Measurements from ENCODE around the gene STK39.

Gene STK39

GRCh38 chr2:167987026-167987425, 260.4 kb downstream of the STK39 start:
- DNase-seq: no peak

- DNase-seq: no peak
These were observed 261.2 kb downstream of the STK39 start for GRCh38 chr2:167986223-167986622.

GRCh38 chr2:167981945-167982344, 265.4 kb downstream of the STK39 start:
- DNase-seq: no peak

- DNase-seq: no peak
These were observed 267.0 kb downstream of the STK39 start for GRCh38 chr2:167980439-167980838.

- no peak for DNase-seq
These were observed 274.6 kb downstream of the STK39 start for GRCh38 chr2:167972746-167973145.

GRCh38 chr2:167972020-167972419, 275.4 kb downstream of the STK39 start:
- DNase-seq: no peak

GRCh38 chr2:167966937-167967913, 280.2 kb downstream of the STK39 start:
- no peak for DNase-seq

- no peak for DNase-seq
These were observed 281.3 kb downstream of the STK39 start for GRCh38 chr2:167965907-167966761.

GRCh38 chr2:167964650-167965413, 282.6 kb downstream of the STK39 start:
- DNase-seq: no peak

- DNase-seq: no peak
These were observed 283.3 kb downstream of the STK39 start for GRCh38 chr2:167963899-167964649.

GRCh38 chr2:167962436-167963226, 284.8 kb downstream of the STK39 start:
- DNase-seq: no peak

- DNase-seq: no peak
These were observed 285.8 kb downstream of the STK39 start for GRCh38 chr2:167961536-167962048.

GRCh38 chr2:167960089-167960747, 287.2 kb downstream of the STK39 start:
- no peak for DNase-seq

- DNase-seq: no peak
These were observed 289.7 kb downstream of the STK39 start for GRCh38 chr2:167957662-167958061.

GRCh38 chr2:167955264-167955906, 292.0 kb downstream of the STK39 start:
- DNase-seq: no peak

- DNase-seq: no peak
These were observed 292.9 kb downstream of the STK39 start for GRCh38 chr2:167954495-167954894.

- DNase-seq: no peak
These were observed 293.6 kb downstream of the STK39 start for GRCh38 chr2:167953776-167954175.

GRCh38 chr2:167950571-167950970, 296.8 kb downstream of the STK39 start:
- DNase-seq: no peak

GRCh38 chr2:167946441-167946841, 301.0 kb downstream of the STK39 start:
- no peak for DNase-seq

Measured in inflammatory macrophage (primary cell).